Stimulated activated CD4-positive, alpha-beta T cell treated with anti-CD3 and anti-CD28 coated beads, Interleukin-4, amount 100 ng/mL, for 48 hours (primary cell): Measurements from ENCODE around the gene RGS14.

Experiments
- DNase-seq, 2 donors: peaks; one replicate each; pipeline ENCODE4 v3.0.0-alpha.2; 2020; ENCODE audit warnings: low read depth in 2 of 2

RGS14 gene

GRCh38 chr5:177357459-177358351 lies at the start of gene RGS14:
RGS14 (plus strand) TSS chr5:177357924; CDS start chr5:177358025, 101 bp downstream.
- peak in 1 of 2 donors; percentile 55 for DNase-seq

GRCh38 chr5:177308740-177309139 lies 49.0 kb upstream of the RGS14 start:
- DNase-seq, result no peak

GRCh38 chr5:177309351-177310191 lies 48.2 kb upstream of the RGS14 start:
- DNase-seq, result peak; percentile 63 to 65

- no peak for DNase-seq
Measured at GRCh38 chr5:177310332-177310731, 47.4 kb upstream of the RGS14 start.

- DNase-seq, result no peak
Measured at GRCh38 chr5:177310757-177311391, 46.9 kb upstream of the RGS14 start.

GRCh38 chr5:177311392-177311722 lies 46.4 kb upstream of the RGS14 start:
- no peak for DNase-seq

- DNase-seq, result peak; percentile 97 to 99
Measured at GRCh38 chr5:177311723-177312648, 45.7 kb upstream of the RGS14 start, which contains the start of gene MXD3. MXD3 (minus strand) TSS chr5:177311898; CDS start chr5:177311830, 68 bp downstream.

GRCh38 chr5:177312649-177313181 lies 45.0 kb upstream of the RGS14 start:
- peak in 1 of 2 donors; percentile 42 for DNase-seq

GRCh38 chr5:177313561-177314259 lies 44.0 kb upstream of the RGS14 start:
- no peak for DNase-seq

GRCh38 chr5:177314376-177315342 lies 43.1 kb upstream of the RGS14 start:
- DNase-seq, result no peak

GRCh38 chr5:177315411-177315810 lies 42.3 kb upstream of the RGS14 start:
- no peak for DNase-seq

GRCh38 chr5:177316005-177316404 lies 41.7 kb upstream of the RGS14 start:
- no peak for DNase-seq

GRCh38 chr5:177317959-177318377 lies 39.8 kb upstream of the RGS14 start:
- DNase-seq, result peak; percentile 60 to 68

- no peak for DNase-seq
Measured at GRCh38 chr5:177319913-177320588, 37.7 kb upstream of the RGS14 start.

- no peak for DNase-seq
Measured at GRCh38 chr5:177320879-177321278, 36.8 kb upstream of the RGS14 start.

GRCh38 chr5:177325868-177326381 lies 31.8 kb upstream of the RGS14 start:
- DNase-seq, result no peak

- no peak for DNase-seq
Measured at GRCh38 chr5:177327539-177328522, 29.9 kb upstream of the RGS14 start.
